ENCODE measurements around the gene PTCH2.
"Not testable (repeated sequence)": the region's sequence is repeated elsewhere in the genome, so short reads cannot be mapped to it uniquely, and the experiment has no call there.

PTCH2 gene

DNA sequence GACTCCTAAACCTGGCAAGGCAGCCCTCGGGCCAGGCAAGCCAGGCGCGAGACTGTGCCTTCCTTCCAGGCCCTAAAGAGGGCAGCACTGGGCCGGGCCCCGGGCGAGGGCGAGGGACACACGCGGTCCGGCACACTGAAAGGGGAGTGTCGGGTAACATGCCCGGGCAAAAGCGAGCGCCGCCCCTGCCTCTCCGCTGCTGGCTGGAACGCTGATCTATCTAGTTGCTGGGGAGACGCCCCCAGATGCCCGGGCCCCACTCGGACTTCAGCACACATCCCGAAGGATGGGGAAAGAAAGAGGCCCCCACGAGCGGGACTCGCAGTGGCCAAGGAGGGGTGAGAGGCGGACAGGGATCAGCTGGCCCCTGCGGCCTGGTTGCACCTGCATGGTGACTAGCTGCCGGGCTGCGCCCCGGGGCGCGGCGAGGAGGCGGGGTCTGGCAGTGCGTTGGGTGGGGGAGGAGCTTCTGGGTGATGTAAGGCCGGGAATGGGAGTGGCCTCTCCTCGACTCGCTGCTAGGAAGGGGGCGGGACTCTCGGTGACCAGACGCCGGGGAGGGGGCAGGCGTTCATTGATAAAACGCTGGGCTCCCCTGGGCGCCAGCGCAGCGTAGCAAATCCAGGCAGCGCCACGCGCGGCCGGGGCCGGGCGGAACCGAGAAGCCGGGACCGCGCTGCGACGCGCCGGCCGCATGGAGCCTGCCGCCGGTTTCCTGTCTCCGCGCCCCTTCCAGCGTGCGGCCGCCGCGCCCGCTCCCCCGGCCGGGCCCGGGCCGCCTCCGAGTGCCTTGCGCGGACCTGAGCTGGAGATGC is 43.1 kb downstream of the PTCH2 start, which contains the start of gene PLK3:
PLK3 (plus strand) TSS at position 608 of the 815 bp plus-strand sequence; CDS start at position 695, 87 bp downstream.
- DNase-seq: peak; percentile 91 to 93

DNA sequence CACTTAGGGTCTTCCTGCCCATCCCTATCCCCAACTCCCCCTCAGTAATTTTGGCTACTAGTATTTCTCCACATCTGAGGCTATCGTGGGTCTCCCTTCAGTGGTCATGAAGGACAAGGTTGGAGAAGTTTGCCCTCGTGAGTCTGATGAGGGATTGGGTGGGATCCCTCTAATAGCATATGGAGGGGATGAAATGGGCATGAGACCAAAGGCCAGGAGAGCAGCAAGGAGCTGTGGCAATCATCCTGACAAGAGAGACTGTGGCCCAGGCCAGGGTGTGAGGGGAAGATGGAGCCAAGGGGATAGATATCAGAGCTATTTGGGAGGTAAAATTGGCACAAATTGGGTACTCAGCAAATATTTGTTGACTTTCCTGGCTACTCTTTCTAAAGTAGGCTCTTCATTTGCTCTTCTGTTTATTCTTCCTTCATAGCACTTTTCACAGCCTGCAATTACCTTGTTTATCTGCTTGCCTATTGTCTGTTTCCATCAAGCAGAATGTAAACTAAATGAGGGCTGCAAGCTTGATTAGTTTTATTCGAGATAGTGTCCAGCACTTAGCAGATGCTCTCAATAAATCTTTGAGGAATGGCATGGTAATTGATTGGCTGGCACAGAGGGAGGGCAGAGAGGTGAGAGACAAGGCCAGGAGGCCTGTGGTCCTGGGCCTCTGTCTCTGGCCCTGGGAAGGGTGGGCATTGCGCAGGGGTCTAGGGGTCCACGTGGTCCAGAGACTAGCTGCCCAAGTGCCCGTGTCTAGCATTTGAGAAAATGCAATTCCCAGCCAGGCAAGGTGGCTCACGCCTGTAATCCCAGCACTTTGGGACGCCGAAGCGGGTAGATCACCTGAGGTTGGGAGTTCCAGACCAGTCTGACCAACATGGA is 44.3 kb downstream of the PTCH2 start:
- DNase-seq: no peak

DNA sequence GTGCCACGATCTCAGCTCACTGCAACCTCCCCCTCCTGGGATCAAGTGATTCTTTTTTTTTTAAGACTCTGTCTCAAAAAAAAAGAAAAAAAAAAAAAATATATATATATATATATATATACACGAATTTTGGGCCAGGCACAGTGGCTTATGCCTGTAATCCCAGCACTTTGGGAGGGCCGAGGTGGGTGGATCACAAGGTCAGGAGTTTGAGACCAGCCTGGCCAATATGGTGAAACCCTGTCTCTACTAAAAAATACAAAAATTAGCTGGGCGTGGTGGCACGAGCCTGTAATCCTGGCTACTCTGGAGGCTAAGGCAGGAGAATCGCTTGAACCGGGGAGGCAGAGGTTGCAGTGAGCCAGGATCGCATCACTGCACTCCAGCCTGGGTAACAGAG is 45.2 kb downstream of the PTCH2 start:
- DNase-seq: not testable (repeated sequence)

DNA sequence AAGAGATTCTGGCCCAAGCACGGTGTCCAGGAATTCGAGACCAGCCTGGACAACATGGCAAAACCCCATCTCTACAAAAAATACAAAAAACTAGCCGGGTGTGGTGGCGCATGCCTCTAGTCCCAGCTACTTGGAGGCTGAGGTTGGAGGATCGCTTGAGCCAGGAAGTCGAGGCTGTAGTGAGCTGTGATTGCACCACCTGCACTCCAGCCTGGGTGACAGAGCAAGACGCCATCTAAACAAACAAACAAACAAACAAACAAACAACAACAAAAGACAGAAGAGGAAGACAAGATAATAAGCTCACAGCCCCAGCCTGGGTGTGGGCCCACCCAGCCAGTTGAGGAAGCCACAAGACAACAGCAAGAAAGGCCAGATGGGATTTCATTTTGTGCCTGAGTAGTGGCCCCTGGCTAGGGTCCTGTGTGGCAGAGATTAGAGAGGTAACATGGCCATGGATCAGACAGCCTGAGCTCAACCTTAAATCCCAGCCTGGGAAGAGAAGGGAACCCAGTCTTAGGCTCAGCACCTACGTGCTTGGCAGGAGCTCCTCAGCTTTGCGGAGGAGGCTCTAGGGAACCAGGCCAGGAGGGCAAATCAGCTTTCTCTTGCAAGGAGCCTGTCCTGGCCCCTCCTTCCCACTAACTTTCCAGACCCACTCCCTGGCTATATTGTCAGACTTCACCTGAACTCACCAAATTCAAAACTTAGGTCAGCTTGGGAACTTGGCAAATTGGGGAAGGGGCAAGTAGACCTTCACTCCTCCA is 50.1 kb downstream of the PTCH2 start:
- no peak for DNase-seq

DNA sequence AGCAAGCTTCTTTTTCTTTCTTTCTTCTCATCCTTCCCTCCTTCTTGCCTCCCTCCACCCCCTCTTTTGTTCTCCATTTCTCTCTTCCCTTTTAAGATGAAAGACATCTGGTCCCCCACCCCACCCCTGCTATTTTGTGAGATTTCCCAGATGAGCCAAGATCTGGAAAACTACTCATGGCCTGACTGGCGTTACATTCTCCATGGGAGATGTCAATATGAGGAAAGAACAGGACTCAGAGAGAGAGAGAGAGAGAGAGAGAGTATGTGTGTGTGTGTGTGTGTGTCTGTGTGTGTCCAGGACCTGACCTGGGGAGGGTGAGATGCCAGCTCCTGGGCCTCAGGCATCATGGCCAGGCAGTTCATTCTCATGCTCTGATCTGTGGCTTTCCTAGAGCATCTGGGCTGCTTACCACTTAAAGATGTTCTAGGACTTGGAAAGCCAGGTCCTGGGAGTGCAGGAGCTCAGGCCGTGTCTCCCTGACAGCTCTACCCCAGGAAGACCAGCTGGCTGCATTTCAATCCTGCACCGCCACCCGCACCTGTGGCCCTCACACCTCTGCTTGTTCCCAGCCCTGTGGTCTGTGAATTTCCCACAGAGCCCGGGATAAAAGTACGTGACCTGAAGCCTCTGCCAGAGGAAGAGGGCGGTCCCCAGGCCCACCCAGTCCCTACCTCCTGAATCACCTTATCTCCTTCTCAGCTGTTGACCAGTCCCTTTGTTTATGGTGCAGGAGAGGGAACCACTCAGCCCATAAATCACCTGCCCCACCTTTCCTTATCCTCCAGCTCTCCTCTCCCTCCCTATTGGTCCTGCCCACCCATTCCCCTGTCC is 51.9 kb downstream of the PTCH2 start:
- DNase-seq: no peak

DNA sequence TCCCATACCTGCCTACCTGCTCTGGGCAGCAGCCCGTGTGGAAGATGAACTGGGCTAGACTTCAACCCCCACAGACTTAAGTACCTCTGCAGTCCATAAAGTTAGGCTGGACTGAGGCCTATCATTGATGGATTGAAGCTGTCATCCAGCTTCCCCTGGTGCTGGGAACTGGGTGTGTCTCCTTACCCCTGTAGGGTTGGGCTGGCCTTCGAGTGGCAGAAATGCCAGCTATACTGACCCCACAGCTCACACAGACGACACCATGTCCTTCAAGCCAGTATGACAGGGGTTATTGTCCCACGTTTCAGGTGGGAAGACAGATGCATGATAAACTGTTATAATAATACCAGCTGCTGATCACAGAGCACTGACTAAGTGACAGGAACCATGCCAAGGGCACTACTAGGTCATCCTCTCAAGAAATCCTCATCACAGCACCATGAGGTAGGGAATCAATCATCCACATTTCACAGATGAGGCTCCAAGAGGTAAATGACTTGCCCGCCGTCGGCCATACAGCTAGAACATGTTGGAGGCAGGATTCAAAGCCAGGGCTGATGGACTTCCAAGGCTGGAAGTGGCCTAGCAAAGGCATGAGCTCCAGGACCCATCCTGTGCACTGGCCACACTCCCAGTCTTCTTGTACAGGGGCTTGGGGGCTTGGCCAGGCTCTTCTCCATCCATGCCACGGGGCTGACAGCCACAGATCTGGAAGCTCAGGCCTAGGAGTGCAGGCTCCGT is 54.8 kb downstream of the PTCH2 start, which contains the start of gene BEST4:
BEST4 (minus strand) TSS at position 51 of the 741 bp plus-strand sequence. CDS start 465 bp downstream, outside the sequence.
- DNase-seq: no peak

DNA sequence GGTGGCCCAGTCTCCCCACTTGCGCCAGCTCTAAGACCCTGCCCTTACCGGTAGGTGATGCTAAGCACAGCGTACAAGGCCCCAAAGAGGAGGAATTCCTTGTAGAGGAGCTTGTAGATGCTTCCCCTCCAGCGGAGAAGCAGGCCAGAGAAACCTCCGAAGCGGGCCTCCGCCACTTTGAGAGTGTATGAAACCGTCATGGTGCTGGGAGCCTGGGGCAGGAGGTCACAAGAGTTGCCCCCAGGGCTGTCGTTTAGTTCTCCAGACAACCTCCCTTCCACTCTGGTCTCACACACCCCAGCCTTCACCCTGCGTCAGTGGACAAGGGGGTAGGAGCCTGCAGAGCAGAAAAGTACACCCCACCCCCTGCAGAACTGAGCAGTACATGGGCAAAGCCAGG is 55.5 kb downstream of the PTCH2 start:
- no peak for DNase-seq

DNA sequence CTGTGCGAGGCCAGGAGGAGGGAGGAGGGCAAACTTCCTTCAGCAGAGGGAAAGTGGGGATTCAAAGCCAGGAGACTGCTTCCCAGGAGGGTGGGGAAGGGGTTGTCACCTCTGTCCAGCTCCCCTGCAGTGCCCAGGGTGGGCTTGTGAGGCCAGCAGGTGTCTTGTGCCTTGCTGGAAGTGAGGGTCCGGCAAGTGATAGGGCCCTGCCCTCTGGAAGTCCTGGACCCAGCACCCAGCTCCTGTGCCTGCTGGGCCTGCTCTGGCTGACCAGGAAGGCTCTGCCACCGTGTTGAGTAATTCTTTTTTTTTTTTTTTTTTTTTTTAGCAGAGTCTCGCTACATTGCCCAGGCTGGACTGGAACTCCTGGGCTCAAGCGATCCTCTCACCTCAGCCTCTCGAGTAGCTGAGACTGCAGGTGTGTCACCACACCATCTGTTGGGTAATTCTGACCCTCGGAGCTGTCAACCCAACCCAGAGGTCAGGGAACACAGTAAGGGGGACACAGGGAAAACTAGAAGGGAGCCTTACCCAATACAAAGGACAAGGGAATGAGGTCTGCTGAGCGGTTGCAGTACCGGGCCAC is 56.1 kb downstream of the PTCH2 start:
- no peak for DNase-seq

DNA sequence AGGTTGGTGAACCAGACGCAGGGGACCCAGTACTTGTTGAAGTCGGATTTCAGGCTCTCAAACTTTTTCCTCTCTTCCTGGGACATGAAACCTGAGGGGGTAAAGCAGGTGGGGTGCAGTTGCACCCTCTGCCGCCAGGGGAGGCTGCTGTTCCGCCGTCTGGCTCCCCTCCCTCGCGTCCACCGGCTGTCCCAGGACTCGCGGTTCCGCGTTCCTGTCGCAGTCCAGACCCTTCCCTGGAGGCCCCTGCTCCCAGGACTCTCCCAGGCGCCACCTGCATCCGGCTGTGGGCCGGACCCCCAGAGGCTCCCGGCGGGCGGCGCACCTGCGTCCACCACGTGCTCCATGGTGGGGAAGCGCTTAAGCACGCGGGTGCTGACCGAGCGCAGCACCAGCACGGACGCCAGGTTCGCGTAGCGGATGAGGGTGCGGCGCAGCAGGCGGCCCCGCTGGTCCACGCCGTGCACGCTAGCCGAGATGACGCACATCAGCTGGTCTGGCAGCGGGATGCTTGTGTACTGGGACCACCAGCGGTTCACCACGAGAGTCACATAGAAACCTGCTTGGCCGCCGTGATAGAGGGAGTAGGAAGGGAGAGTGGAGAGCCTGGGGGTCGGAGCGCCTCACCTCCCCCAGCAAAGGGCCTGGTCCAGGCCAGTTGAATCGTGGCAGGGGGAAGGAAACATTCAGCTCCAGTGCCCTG is 56.8 kb downstream of the PTCH2 start:
- DNase-seq: no peak

DNA sequence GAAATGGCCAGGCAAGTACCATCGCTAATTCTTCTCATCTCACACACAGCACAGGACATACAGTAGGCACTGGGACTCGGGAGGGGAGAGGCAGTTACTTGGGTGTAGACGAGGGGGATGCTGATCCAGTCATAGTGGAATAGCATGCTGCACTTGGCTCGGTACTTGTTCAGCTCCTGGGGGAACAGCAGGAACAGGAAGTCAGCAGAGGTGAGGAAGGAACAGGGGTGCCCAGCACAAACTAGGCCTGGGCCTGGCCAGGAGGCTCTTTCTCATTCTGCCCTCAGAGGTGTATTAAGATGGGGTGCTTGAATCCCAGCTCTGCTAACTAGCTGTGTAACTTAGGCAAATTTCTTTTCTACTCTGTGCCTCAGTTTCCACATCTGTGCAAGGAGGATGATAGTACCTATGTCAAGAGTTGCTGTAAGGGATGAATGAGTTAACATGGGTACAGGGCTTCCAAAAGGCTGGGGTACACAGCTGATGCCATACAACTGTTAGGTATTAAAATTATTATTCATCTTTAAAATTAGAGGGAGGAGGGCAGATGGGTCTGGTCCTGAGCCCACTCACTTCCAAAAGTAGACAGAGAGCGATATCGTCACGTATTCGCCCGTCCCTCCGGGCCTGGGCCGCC is 57.4 kb downstream of the PTCH2 start:
- no peak for DNase-seq

DNA sequence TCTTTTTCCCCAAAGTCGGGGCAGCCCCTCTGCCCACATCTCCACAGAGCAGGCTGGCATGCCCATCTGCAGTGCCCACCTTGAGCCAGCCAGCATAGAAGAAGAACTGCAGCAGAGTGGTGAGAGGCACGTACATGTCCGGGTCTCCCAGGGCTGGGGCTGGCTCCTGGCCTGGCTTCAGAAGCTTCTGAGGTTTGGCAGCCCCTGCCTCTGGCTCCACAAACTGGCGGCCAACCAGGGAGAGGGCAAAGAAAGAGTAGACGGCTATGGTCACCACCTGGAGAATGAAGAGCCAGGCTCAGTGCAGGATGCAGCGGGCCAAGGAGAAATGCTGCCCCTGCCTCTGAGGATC is 58.0 kb downstream of the PTCH2 start:
- DNase-seq: no peak

DNA sequence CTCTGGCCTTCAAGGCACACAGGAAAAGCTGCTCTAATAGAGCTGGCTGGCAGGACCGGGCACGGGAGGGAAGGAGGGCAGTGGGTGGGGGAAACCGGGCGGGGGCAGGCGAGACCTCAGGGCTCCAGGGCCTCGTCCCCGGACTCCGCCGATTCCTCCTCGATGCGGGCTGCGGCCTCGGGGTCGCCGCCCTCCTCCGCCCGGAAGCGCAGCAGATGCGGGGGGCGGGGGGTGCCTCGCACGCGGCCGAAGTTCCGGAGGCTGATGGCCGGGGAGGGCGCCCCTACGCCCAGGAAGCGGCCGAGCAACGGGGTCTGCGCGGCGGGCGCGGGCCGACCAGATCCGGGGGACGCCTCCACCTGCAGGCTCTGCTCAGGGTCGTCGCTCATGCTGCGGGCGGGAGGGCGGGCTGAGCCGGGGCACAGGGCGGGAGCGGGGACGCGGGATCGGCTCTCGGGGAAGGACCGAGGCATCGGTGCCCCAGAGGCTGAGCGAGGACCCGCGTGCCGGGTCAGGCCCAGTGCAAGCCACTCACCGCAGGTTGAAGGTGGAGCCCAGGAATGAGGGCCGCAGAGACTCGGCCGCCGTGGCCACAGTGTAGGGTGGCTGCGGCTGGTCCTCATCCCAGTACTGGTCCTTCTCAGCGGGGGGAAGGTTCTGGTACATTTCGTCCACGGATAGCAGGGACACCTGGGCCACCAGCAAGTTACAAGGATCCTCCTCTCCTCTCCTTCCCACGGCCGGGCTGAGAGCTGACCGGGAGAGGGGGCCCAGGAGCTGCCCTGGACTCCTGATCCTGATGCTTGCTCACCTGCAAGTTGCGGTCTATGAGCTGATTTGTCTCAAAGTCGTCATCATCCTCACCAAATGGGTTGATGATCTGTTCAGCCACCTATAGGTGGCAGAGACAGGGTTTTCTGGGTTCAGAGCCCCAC is 58.7 kb downstream of the PTCH2 start:
- no peak for DNase-seq

DNA sequence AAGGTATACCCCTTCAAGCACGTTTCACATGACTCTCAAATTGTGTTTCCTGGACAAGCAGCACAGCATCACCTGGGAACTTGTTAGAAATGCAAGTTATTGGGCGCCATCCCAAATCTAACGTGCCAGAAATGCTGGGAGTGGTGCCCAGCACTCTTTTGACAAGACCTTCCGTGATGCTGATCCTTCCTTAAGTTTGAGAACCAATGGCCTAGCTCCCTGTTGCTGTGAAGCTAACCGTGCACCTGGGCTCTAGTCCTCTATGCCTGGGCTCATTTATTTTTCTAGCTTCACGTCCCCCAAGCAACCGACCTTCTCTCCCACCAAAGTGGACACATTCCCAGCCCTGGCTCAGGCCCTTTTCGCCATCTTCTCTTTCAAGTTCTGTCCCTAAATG is 59.4 kb downstream of the PTCH2 start:
- no peak for DNase-seq

DNA sequence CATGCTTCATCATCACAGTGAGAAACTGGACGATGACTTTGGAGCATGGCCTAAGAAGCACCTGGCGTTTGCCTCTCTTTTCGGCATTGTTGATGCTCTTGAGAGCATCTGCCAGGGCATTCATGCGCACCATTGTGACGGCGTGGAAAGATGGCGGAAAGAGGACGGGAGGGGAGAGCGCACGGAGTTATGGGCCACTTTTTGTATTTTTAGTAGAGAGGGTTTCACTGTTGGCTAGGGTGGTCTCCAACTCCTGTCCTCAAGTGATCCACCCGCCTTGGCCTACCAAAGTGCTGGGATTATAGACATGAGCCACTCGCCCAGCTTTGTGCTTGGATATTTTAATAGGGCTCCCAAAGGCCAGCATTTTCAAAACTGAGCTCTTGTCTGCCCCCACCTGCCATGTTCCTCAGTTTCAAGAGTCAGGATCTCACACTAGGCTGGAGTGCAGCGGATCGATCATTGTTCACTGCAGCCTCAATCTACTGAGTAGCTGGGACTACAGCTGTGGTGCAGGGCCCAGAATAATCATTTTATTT is 62.4 kb downstream of the PTCH2 start:
- DNase-seq: no peak

DNA sequence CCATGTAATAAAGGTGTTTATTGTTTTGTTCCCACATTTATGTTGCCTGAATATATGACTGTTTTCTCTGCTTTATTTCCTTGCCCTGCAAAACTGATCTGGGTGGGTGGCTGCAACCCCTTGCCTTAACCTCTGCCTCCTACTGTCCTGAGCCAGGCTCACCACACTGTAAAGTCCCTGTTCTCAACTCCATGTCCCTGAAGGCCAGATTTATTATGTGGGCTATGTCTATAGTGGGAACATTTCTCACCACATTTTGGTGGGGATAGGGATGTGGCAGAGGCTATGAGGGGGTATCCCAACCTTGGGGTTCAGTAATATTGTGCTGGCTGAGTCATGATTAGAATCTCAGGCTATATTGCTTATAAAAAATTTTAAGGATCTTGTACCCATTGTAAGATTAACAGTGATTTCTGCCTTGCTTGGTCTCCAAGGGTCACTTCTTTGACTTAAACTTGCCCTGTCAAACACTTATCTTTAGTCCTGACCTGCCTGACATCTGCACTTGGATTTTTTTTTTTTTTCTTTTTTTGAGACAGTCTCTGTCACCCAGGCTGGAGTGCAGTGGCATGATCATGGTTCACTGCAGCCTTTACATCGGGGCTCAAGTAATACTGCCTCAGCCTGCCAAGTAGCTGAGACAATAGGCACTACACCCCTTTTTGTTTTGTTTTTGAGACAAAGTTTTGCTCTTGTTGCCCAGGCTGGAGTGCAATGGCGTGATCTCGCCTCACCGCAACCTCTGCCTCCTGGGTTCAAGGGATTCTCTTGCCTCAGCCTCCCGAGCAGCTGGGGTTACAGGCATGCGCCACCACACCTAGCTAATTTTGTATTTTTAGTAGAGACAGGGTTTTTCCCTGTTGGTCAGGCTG is 64.1 kb downstream of the PTCH2 start:
- DNase-seq: no peak

DNA sequence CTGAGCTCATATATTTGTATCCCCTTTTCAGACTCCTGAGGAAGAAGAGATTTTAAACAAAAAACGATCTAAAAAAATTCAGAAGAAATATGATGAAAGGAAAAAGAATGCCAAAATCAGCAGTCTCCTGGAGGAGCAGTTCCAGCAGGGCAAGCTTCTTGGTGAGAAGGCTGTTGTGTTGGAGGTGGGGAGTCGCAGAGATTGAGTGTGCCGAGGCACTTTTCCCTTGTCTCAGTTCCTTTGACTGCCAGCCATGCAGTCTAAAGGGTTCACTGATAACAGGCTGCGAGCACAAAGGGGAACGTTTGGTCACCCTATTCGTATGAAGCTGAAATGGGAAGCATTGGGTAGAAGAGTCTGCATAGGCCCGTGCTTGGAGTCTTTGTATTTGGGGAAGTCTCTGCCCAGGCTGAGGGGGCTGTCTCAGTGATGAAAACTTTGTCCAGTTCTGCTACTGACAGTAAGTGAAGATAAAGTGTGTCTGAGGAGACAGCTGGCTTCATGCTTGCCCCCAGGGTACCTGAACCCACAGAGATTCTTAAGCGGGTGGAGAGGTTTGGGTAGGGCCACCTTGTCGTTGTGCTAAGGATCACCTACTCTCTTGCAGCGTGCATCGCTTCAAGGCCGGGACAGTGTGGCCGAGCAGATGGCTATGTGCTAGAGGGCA is 65.0 kb downstream of the PTCH2 start:
- no peak for DNase-seq

DNA sequence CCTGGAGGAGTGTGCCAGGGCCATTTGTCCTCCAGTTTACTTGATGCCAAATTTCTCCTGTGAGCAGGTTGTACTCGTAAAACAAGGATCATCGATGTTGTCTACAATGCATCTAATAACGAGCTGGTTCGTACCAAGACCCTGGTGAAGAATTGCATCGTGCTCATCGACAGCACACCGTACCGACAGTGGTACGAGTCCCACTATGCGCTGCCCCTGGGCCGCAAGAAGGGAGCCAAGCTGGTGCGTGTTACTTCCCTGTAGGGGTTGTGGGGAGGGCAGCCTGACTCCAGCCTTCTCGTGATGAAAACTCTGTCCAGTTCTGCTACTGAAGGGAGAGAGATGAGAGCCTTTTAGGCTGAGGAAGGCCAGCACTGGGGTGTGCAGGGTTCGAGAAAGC is 65.5 kb downstream of the PTCH2 start:
- no peak for DNase-seq
